ENCODE results near the gene MED4. TPM values are rescaled to one million over a fixed set of nuclear protein-coding genes. Genes with fewer than 3 reads are reported as not detected.
"Not testable (repeated sequence)": the region's sequence is repeated elsewhere in the genome, so short reads cannot be mapped to it uniquely, and the experiment has no call there.

Gene MED4
- total and polyA plus RNA-seq, 2 of the 8 experiments (the other 6 are each of a cell fraction or from before 2014, with no cell fraction given), result 25.7 to 48.1 TPM

DNA sequence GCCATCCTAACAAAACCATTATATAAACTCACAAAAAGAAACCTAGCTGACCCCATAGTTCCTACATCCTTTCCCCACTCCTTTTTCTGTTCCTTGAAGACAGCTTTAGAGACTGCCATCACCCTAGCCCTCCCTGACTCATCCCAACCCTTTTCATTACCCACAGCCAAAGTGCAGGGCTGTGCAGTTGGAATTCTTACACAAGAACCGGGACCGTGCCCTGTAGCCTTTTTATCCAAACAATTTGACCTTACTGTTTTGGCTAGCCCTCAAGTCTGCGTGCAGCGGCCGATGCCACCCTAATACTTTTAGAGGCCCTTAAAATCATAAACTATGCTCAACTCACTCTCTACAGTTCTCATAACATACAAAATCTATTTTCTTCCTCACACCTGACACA, 35.0 kb downstream of the MED4 start:
- H3K79me1 ChIP-seq (ENCODE audit: low read depth, low read length); H3K14ac ChIP-seq (ENCODE audit: insufficient read length); H2BK5ac ChIP-seq (ENCODE audit: low read depth, low read length); H3K36me3 ChIP-seq (ENCODE audit: control insufficient read depth in 2 of 4, insufficient read depth in 4 of 4, low read length in 3 of 4); H3K4me2 ChIP-seq (ENCODE audit: insufficient read depth in 1 of 2, low read depth in 2 of 2, low read length in 2 of 2); FAIRE-seq; CTCF ChIA-PET (ENCODE audit: partially characterized antibody); H3K23me2 ChIP-seq (ENCODE audit: low read depth, low read length); H4K91ac ChIP-seq (replicated peaks; ENCODE audit: insufficient read length, low read length); H4K20me1 ChIP-seq (replicated peaks in 1 of 2; ENCODE audit: control insufficient read depth in 1 of 2, insufficient read depth in 2 of 2, low read length in 2 of 2); H4K8ac ChIP-seq (ENCODE audit: extremely low read depth, insufficient read depth, low read length); H3K9ac ChIP-seq (replicated peaks in 1 of 4; ENCODE audit: extremely low read depth in 1 of 4, low read depth in 3 of 4, low read length in 3 of 4); H2BK15ac ChIP-seq (ENCODE audit: low read length); H3K4me3 ChIP-seq (ENCODE audit: extremely low read depth in 1 of 4, insufficient read depth in 2 of 4, low read depth in 3 of 4, low read length in 4 of 4); H3K27ac ChIP-seq (ENCODE audit: low read depth, low read length); H3K27me3 ChIP-seq (replicated peaks in 1 of 4; ENCODE audit: control insufficient read depth in 3 of 4, extremely low read depth in 1 of 4, insufficient read depth in 3 of 4, low read length in 3 of 4); H2BK20ac ChIP-seq (ENCODE audit: low read length); H3K56ac ChIP-seq (replicated peaks; ENCODE audit: insufficient read length, low read depth, low read length); H3K9me3 ChIP-seq (ENCODE audit: insufficient read depth in 2 of 2, low read depth in 1 of 2, low read length in 1 of 2); H3K4ac ChIP-seq (replicated peaks; ENCODE audit: insufficient read length, low read depth, low read length); POLR2A ChIA-PET (ENCODE audit: partially characterized antibody); H2AK5ac ChIP-seq (ENCODE audit: low read depth, low read length); H3K79me2 ChIP-seq (ENCODE audit: control insufficient read depth in 1 of 2, insufficient read depth in 2 of 2, low read length in 2 of 2); H2AFZ ChIP-seq (ENCODE audit: low read length); H3K23ac ChIP-seq (ENCODE audit: insufficient read length); H2BK120ac ChIP-seq (replicated peaks; ENCODE audit: low read depth, low read length); H3K4me1 ChIP-seq (replicated peaks in 1 of 4; ENCODE audit: control insufficient read depth in 3 of 4, insufficient read depth in 4 of 4, low read length in 3 of 4); H2BK12ac ChIP-seq (ENCODE audit: low read depth, low read length); H3K18ac ChIP-seq (ENCODE audit: extremely low read depth, low read length); DNase-seq (ENCODE audit: low read depth in 1 of 2, low spot score in 2 of 2); H4K5ac ChIP-seq (ENCODE audit: insufficient read length, low read depth, low read length): not testable (repeated sequence)
- WGBS, 2 experiments (ENCODE audit: extremely low coverage in 1 of 2, insufficient coverage in 1 of 2, insufficient read length in 1 of 2, insufficient replicate concordance in 2 of 2, low coverage in 1 of 2, low lambda C conversion rate in 2 of 2, missing lambda C conversion rate in 1 of 2), result 71% methylated on average over 5 of the region's 5 CpGs; no CpG with 5 or more reads in 1 of the 2 experiments

DNA sequence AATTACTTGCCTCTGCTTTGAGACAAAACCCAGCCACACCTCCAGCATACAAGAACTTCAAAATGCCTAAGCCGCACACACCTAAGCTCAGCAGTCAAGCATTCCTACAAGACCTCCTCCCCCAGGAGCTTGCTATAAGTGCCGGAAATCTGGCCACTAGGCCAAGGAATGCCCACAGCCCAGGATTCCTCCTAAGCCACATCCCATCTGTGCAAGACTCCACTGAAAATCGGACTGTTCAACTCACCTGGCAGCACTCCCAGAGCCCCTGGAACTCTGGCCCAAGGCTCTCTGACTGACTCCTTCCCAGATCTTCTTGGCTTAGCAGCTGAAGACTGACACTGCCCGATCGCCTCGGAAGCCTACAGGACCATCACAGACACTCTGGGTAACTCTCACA, 36.4 kb downstream of the MED4 start:
- H3K36me3 ChIP-seq (ENCODE audit: control insufficient read depth in 2 of 4, insufficient read depth in 4 of 4, low read length in 3 of 4); H3K9ac ChIP-seq (replicated peaks in 1 of 4; ENCODE audit: extremely low read depth in 1 of 4, low read depth in 3 of 4, low read length in 3 of 4); H3K79me2 ChIP-seq (ENCODE audit: control insufficient read depth in 1 of 2, insufficient read depth in 2 of 2, low read length in 2 of 2); H4K5ac ChIP-seq (ENCODE audit: insufficient read length, low read depth, low read length); H2BK120ac ChIP-seq (replicated peaks; ENCODE audit: low read depth, low read length); H2AFZ ChIP-seq (ENCODE audit: low read length); H3K18ac ChIP-seq (ENCODE audit: extremely low read depth, low read length); H2AK5ac ChIP-seq (ENCODE audit: low read depth, low read length); CTCF ChIA-PET (ENCODE audit: partially characterized antibody); H3K4ac ChIP-seq (replicated peaks; ENCODE audit: insufficient read length, low read depth, low read length); H3K23ac ChIP-seq (ENCODE audit: insufficient read length); H3K56ac ChIP-seq (replicated peaks; ENCODE audit: insufficient read length, low read depth, low read length); POLR2A ChIA-PET (ENCODE audit: partially characterized antibody); H3K4me2 ChIP-seq (ENCODE audit: insufficient read depth in 1 of 2, low read depth in 2 of 2, low read length in 2 of 2); H4K8ac ChIP-seq (ENCODE audit: extremely low read depth, insufficient read depth, low read length); H3K27ac ChIP-seq (ENCODE audit: low read depth, low read length); H3K79me1 ChIP-seq (ENCODE audit: low read depth, low read length); DNase-seq (ENCODE audit: low read depth in 1 of 2, low spot score in 2 of 2); H3K27me3 ChIP-seq (replicated peaks in 1 of 4; ENCODE audit: control insufficient read depth in 3 of 4, extremely low read depth in 1 of 4, insufficient read depth in 3 of 4, low read length in 3 of 4); H3K14ac ChIP-seq (ENCODE audit: insufficient read length); FAIRE-seq; H2BK20ac ChIP-seq (ENCODE audit: low read length); H2BK12ac ChIP-seq (ENCODE audit: low read depth, low read length); H2BK5ac ChIP-seq (ENCODE audit: low read depth, low read length); H4K91ac ChIP-seq (replicated peaks; ENCODE audit: insufficient read length, low read length); H2BK15ac ChIP-seq (ENCODE audit: low read length); H3K23me2 ChIP-seq (ENCODE audit: low read depth, low read length); H4K20me1 ChIP-seq (replicated peaks in 1 of 2; ENCODE audit: control insufficient read depth in 1 of 2, insufficient read depth in 2 of 2, low read length in 2 of 2); H3K9me3 ChIP-seq (ENCODE audit: insufficient read depth in 2 of 2, low read depth in 1 of 2, low read length in 1 of 2); H3K4me1 ChIP-seq (replicated peaks in 1 of 4; ENCODE audit: control insufficient read depth in 3 of 4, insufficient read depth in 4 of 4, low read length in 3 of 4); H3K4me3 ChIP-seq (ENCODE audit: extremely low read depth in 1 of 4, insufficient read depth in 2 of 4, low read depth in 3 of 4, low read length in 4 of 4): not testable (repeated sequence)
- WGBS, 2 experiments (ENCODE audit: extremely low coverage in 1 of 2, insufficient coverage in 1 of 2, insufficient read length in 1 of 2, insufficient replicate concordance in 2 of 2, low coverage in 1 of 2, low lambda C conversion rate in 2 of 2, missing lambda C conversion rate in 1 of 2), result 93% methylated on average over 6 of the region's 6 CpGs; no CpG with 5 or more reads in 1 of the 2 experiments
